CD4-positive, alpha-beta T cell treated with Interleukin-12 subunit alpha and Interleukin-12 subunit beta, for 1 hour (primary cell): ENCODE measurements around the gene CRYL1.

Experiments
- DNase-seq: peaks from one replicate; pipeline ENCODE4 v3.0.0-alpha.2; 2020

The CRYL1 gene

DNA sequence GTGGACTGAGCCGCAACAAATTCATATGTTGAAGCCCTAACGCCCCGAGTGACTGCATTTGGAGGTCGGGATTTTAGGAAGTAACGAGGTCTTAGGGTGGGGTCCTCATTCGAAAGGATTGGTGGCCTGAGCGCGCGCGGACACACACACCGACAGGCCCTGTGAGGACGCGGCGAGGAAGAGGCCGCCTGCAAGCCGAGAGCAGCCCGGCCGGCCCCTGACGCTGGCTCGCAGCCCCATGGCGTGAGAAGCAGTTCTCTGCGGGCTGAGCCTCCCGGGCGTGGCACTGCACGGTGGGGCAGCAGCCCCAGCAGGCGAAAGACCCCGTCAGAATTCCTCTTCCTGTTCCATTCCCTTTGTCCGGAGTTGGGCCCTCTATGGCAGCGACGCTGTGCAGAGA is 131.2 kb downstream of the CRYL1 start:
- DNase-seq = no peak

DNA sequence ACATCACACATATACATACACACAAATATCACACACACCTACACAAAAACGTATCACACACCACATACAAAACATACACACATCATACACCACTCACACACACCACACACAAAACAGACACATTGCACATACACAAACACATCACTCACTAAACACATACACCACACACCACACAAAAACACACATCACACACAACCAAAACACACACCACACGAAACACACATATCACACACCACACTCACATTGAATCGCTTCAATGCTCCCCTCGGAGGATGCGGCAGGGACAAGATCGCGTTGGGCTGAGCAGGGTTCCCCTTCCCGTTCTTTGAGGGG is 131.5 kb downstream of the CRYL1 start:
- no peak for DNase-seq

DNA sequence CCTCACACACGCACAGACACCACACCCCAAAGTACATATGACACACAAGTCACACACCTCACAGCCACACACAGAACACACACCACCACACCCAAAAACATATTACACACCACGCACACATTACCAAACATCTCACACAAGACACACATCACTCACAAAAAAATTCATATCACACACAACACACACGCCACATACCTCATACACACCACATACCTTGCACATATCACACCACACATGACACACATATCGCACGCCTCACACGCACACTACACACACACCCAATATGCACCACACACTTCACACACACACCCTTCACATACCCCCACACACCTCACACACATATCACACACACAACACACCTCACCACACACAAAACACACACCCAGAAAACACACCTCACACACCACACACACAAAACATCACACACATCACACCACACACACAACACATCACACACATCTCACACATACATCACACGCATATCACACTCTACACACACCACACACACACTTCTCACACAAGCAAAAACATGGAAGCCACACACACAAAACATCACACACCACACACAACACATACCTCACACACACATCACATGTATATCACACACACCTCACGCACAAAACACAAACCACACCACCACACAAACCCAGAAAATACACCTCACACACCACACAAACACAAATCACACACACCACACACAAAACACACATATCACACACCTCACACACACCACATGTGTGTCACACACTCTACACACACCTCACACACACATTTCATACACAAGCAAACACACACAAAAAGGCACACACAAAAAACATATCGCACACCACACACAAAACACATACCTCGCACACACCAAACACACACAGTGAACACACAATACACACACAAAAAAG is 132.1 kb downstream of the CRYL1 start:
- DNase-seq = no peak

DNA sequence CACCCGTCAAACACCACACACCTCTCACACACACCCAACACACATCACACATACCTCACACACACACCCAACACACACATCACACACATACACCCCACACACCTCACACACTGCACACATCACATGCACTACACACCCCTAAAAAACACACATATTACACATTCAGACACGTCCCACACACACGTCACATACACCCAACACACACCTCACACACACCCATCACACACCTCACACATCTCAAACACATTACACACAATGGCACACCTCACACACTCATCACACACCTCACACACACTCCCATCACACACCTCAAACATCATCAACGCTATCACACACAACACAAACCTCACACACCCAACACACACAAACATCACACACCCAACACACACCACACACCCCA is 133.1 kb downstream of the CRYL1 start:
- no peak for DNase-seq

DNA sequence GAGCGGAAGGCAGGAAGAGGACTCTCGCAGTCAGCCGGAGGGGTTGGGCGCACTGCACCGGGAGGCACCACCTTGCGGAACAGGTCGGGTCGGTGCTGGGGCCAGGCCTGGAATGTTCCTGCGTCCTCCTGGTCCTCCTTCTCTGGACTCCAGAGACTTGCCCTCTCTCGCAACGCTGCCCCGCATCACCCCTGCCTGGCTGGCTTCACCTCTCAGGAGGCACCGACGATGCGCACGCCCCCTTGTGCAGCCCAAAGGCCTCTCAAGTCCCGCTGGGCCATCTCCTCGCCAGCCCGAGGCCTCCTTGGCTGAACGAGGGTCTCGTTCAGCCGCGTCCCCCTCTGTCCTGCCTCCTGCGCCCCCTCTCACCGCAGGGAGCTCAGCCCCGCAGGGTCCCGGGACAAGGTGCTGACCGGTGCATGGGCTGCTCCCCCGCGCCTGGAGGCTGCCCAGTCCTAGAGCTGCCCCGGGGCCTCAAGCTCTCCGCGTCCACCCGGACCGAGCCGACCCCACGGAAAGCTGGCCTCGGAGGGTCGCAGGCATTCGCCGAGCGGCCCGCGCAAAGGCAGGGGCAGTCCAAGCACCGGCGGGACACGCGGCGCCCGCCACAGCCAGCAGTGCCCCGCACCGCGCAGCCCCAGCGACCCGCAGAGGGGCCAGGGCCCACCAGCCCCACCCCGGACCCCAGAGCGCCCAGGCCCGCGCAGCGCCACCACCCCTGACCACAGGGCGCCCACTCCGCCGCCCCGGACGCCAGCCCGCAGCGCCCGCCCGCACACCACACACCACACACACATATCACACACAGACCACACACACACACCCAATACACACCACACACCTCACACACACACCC is 133.8 kb downstream of the CRYL1 start:
- no peak for DNase-seq

DNA sequence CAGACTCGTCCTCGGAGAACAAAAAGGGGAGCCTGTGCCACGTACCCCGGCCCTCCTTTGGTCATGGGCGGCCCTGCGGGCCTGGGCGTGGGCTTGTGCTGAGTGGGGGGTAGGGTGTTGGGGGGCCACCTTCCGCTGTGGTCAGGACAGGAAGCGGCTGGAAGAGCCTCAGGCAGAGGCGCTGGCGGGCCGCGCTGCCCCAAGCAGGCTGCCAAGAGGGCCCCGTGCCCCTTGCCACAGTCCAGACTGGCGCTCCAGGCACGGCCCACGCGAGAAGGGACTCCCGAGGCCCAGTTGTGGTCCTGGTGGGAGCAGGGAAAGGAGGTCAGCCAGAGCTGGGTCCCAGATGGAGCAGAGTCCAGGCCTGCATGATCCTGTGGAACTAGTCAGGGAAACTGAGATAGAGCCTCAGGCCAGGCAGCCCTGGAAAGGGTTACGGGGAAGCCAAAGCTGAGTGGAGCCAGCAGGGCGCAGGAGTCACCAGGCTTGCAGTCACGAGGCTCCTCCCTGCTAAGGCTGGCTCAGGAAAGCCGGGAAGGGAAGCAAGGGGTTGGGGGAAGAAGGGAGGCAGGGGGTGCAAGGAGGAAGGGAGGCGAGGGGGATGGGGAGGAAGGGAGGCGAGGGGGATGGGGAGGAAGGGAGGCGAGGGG is 135.0 kb downstream of the CRYL1 start:
- no peak for DNase-seq

DNA sequence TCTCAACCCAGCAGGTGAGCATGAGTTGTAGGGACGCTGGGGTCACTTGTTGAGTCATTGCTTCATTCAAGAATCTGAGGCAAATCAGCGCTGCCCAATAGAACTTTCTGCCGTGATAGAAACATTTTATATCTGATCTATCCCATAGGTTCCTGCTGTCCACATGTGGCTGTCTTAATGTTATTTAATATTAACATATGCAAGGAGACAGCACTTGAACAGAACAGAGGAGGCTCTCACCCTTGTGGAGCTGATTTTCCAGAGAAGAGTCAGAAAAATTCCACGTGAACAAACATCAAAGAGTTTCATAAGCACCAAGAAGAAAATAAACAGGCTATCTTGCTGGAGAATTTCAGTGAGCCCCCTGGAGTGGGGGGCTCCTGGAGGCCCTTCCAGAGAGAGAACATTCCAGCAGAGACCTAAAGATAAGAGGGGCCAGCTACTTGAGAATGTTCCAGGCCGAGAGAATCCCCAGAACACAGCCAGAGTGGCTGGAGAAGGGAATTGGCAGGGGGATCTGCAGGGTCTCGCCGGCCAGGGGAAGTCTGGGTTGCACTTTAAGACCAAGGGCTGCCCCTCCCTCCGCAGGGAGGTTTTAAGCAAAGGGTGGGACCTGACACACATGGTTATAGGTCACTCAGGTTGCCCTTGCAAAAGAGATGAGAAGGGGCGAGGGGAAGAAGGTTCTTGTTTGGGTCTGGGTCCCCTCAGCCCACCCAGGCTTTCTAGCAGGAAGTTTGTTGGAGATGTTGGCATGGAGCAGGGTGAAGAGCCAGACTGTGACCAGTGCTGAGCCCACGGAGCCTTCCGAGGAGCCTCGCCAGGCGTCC is 135.7 kb downstream of the CRYL1 start:
- no peak for DNase-seq

DNA sequence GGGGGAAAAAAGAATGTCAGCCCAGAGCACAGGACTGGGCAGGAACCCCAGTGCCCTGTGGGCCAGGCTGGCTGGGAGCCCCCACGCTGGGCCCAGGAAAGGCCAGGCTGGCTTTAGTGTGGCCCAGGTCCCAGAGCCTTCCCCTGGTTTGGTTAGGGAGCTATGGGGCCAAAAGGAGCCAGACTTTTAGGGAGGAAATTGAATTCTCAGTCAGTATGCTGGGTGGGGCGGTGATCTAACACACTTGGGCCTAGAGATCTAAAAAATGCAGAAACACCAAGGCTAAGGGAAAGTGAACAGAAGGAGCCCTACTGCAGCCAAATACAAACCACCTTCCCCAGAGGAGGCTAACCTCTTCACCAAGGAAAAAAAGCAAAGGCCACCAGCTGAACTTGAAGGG is 137.5 kb downstream of the CRYL1 start:
- DNase-seq = no peak

DNA sequence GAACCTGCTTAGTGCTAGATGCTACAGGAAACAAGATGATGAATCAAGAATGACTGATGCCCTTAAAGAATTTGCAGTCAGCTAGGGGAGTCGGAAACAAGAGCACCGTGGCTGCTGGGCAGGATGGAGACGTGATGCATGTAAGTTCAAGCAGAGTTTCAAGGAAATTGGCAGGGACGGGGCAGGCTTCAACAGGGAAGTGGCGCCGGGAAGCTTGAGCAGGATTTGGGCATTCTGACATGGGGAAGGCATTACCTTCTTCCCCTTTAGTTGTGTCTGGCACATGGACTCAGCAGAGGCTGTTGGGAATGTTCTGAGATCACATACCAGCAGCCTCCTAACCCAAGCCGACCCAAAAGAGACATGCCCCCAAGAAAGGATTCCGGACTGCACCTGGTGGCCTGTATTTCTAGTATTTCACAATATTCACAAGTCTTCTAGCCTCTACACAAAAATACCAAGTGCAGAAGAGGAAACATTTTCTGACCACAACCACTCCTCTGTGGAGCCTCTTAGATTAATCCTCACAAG is 138.2 kb downstream of the CRYL1 start:
- no peak for DNase-seq

DNA sequence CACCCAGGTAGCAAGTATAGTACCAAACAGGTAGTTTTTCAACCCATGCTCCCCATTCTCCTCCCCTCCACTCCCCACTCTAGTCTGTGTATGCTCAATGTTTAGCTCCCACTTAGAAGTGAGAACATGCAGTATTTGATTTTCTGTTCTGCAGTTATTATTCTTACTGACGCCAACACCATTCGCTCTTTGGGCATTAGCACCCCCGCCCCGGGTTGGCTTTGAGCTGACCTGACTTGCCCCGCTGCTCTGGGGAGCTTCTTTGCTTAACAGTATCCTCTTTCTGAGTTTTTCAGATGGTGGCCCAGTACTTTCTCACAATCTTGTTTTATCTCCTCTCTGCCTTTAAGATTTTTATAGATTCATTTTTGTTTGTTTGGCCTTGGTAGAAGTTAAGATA is 138.7 kb downstream of the CRYL1 start:
- DNase-seq = no peak

DNA sequence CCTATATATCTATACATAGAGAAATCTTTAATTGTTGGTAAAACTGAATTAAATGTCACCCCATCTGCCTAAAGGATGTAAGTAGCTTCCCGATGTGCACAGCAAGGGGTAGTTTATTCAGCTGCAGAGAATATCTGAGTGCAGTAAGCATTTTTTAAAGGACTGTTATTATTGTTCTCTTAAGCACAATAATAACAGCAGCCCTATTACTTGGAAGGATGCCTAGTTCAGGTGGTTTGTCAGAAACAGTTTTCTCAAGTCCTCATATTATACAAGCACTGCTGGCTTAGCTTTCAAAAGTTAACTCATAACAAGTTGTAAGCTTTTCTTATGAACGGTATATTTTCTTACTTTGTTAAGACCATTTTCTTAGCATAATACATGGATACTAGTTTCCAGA is 142.6 kb downstream of the CRYL1 start:
- DNase-seq = no peak

DNA sequence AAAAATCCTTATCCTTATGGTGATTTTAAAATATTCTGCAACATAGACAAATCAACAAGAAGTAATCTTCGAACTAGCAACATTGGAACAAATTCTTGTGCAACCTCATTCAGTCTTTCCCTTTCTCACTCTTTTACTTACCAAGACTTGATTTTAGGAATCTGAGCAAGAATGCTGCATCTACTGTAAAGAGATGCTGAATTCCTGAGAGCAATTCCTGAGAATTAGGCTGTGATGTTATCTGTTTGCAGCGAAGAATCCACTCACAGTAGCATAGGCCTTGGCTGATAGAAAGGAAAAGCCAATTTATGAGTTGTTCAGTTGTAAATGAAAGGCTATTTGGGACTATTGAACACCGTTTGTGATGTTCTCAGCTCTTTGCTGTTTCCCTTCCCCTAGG is 144.3 kb downstream of the CRYL1 start:
- DNase-seq = no peak

DNA sequence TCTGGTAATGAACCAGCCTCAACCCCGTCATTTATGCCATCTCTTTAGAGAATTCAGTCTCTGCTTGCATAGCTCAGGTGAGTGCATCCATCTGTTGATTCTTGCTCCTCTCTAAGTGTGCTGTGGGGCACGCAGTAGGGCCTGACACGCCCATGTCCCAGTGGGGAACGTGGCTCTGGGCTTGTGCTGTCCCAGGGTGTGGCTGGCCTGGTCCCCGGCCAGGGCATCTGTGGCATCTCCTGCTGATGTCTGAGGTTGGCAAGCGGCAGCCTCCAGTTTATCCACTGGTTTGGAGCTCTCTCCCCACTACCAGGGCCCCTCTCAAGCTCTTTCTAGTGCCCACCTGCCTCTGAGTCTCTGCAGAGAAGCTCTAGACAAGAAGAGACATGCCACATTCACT is 146.9 kb downstream of the CRYL1 start:
- DNase-seq = no peak

DNA sequence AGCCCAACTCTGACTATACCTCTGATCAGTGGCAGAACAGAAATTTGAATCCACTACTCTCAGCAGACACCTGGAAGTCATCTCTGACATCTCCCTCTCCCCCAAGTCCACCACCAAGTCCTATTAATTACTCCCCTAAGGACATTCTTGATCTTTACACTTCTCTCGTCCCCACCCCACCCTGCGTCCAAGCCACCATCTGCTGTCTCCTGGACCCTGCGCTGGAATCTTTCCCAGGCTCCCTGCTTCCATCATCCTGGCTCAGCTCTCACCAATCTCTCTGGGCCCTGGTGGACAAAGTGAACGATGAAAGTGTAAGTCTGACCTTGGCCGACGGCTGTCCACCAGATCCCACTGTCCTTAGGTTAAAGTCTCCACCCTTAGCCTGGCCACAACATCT is 147.9 kb downstream of the CRYL1 start:
- no peak for DNase-seq

DNA sequence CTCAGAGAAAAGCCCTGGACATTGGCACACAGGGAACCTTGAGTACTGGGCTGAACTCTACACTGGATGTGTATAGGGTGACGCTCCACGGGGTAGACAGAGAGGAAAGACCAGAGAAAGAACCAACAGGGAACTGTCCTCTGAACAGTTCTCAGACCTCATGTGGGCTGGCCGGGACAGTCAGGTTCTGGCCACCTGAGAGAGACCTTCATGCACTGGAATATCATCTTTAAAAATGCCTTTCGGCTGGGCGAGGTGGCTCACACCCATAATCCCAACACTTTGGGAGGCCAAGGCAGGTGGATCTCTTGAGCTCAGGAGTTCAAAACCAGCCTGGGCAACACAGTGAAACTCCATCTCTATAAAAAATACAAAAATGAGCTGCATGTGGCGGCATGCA is 149.8 kb downstream of the CRYL1 start:
- no peak for DNase-seq

DNA sequence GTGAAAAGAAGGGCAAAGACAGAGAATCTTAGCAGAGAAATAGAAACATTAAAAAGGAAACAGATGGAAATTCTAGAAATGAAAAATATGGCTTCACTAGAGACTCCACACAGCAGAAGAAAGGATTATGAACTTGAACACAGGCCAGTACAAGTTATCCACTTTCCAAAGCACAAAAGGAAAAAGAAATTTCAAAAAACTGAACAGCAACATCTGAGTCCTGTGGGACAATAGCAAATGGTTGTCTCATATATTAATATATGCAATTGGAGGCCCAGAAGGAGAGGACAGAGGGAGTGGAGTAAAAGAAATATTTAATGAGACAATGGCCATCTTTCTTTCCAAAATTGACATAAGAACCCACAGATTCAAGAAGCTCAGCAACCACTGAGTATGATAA is 151.8 kb downstream of the CRYL1 start:
- DNase-seq = no peak

DNA sequence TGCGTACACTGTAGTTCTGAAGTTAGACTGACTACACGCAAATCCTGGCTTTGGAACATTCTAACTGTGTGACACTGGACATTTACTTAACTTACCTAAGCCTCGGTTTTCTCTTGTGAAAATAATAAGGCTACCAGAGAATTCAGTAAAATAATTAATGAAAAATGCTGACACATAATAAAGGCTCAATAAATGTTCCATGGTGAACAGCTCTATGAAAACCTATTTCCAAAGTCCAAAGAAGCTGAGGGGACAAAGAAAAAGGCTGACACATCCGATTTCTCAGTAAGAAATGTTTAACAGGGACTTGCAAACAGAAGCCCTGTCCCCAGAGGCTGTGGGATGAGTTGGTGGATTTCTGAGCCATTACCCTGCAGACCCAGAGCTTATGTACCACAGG is 153.8 kb downstream of the CRYL1 start:
- DNase-seq = no peak

DNA sequence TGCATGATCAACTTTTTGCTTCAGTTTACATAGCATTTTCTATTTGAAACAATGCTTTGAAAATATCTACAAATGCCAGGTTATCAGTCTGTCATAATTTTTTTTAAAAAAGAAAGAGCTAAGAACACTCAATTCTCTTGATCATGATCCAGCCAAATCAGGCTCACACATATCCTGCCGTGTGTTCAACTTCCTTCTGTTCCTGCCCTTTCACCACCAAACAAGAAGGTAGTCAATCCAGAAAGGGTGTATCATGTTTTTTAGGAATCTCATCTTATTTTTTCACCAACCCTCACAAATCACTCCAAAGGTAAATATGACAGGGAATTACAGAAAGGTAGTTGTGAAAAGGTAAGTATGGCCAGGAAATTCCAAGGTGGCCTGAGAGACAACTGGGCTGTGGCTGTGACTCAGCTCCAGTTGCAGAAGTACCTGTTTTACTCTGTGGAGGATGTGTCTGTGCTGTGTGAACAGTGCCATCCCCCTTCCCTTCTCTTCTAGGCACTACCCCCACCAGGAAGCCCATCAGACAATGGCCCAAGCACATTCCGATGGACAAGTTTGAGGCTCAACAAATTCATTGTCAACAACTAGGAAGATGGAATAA is 154.7 kb downstream of the CRYL1 start:
- DNase-seq = no peak

DNA sequence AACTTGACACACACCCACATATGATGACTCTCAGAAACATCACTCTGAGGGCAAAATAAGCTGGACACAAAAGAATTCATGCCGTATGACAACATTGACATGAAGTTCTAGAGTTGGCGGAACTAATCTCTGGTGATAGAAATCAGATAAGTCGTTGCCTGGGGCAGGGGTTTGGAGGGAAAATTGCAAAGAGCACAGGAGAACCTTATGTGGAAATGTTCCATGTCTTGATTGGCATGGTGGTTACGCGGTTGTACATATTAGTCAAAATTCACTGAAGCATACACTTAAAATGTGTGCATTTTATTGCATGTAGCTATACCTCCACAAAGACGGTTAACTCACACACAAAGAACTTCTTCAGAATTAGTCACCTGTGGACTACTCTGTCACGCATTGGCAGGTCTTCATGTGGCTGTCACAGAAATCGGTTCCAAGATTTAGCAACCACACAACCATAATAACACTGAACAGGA is 155.7 kb downstream of the CRYL1 start:
- no peak for DNase-seq

DNA sequence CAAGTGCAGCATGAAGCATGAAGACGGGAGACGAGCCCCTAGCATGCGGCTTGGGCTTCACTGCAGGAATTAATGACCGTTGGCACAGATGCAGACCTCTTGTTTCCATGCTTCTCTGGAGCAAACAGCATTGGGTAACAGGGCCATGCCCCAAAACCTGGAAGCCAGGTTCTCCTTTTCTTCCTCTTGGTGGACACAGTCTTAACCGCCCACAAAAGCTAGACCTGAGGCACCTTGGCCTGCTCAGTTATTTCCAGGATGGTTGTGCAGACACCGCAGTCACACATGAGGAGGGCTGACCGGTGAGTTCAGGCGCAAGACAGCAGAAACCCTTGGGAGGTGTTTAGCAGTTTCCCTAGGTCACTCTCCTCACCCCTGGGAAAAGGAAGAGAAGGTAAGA is 159.6 kb downstream of the CRYL1 start:
- no peak for DNase-seq

DNA sequence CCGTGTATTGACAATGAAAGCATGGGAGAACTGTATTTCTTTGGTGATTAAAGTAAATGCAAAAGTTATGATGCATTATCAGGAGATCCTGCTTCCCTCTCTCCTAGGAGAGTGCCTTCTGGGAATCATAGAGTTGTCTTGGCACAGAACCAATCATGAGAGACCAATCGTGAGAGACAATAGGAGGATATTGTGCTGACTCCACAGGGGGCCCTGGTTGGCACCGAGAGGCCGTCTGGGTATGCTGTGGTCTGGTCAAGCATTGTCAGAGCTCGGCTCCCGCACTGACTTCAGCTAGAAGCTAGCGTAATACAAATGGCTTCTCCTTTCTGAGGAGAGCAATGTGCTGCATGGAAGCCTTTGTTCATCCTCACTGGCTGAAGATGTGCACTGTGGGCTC is 162.1 kb downstream of the CRYL1 start:
- no peak for DNase-seq

DNA sequence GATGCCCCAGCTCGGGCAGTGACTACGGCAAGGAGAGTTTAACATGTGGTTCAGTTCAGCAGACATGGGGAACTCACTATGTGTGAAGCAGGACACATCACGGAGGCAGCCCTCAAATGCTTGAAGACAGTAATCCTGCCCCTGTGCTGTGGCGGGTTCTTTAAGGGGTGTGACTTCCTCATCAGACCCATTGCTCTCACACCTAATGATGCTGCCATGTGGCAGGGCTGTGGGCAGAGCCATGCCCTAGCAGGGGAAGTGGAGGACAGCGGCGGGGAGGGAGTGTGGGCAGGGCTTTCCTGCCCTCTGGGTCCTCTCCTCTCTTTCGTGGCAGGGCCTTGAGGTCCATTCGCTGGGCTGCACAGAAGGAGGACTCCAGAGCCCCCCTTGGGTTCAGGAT is 162.5 kb downstream of the CRYL1 start:
- DNase-seq = no peak
